SK-N-SH (cell line): ENCODE results near the gene MFSD6L.

Experiments used
- CTCF ChIP-seq: fragments of 200-600 bp; sonication (generic); IDR thresholded peaks from 2 replicates; pipeline ENCODE4 v1.6.1; 2017; ENCODE audit warnings: antibody characterized with exemption, mild to moderate bottlenecking, moderate library complexity
- NFIC ChIP-seq: IDR thresholded peaks from 2 replicates; pipeline ENCODE4 v1.4.0; 2012; ENCODE audit warnings: borderline replicate concordance
- PBX3 ChIP-seq: IDR thresholded peaks from 2 replicates; pipeline ENCODE4; 2012
- POLR2AphosphoS5 ChIP-seq: IDR thresholded peaks from 2 replicates; pipeline ENCODE4 v1.6.1; 2012; ENCODE audit warnings: low read depth, low read length
- TAF1 ChIP-seq: IDR thresholded peaks from 2 replicates; pipeline ENCODE4 v1.6.1; 2012; ENCODE audit warnings: low read depth, mild to moderate bottlenecking, low read length, moderate library complexity, borderline replicate concordance

- TF ChIP-seq CTCF (no peak), PBX3 (no peak), NFIC (no peak), TAF1 (no peak), POLR2AphosphoS5 (no peak)
Measured at GRCh38 chr17:8762012-8762411, 37.2 kb downstream of the MFSD6L start.
